Central memory CD4-positive, alpha-beta T cell (primary cell): ENCODE measurements around the gene UBE2J1.

ENCODE experiments used
- DNase-seq: peaks from one replicate; pipeline ENCODE4 v3.0.0; 2022

Gene UBE2J1

GRCh38 chr6:89361171-89361570, 8.6 kb upstream of the UBE2J1 start:
- no peak for DNase-seq

GRCh38 chr6:89360415-89360999, 8.0 kb upstream of the UBE2J1 start:
- DNase-seq, result no peak

GRCh38 chr6:89359561-89359960, 7.0 kb upstream of the UBE2J1 start:
- DNase-seq, result no peak

- peak; percentile 19 for DNase-seq
Measured at GRCh38 chr6:89357390-89357789, 4.9 kb upstream of the UBE2J1 start.

GRCh38 chr6:89356642-89357170, 4.2 kb upstream of the UBE2J1 start:
- no peak for DNase-seq

- no peak for DNase-seq
Measured at GRCh38 chr6:89355511-89356194, 3.1 kb upstream of the UBE2J1 start.

GRCh38 chr6:89353702-89354392, 1.3 kb upstream of the UBE2J1 start:
- DNase-seq, result no peak

- DNase-seq, result no peak
Measured at GRCh38 chr6:89353118-89353556, 615 bp upstream of the UBE2J1 start.

GRCh38 chr6:89351671-89352277, 748 bp downstream of the UBE2J1 start:
- DNase-seq, result peak; percentile 9

GRCh38 chr6:89350281-89350966, 2.1 kb downstream of the UBE2J1 start:
- DNase-seq, result peak; percentile 32

- no peak for DNase-seq
Measured at GRCh38 chr6:89348372-89348771, 4.2 kb downstream of the UBE2J1 start.

GRCh38 chr6:89347825-89348224, 4.7 kb downstream of the UBE2J1 start:
- no peak for DNase-seq

GRCh38 chr6:89346433-89346832, 6.1 kb downstream of the UBE2J1 start:
- DNase-seq, result no peak

- no peak for DNase-seq
Measured at GRCh38 chr6:89339565-89339964, 13.0 kb downstream of the UBE2J1 start.

- DNase-seq, result no peak
Measured at GRCh38 chr6:89335164-89335563, 17.4 kb downstream of the UBE2J1 start.

GRCh38 chr6:89330910-89331309, 21.6 kb downstream of the UBE2J1 start:
- DNase-seq, result no peak

GRCh38 chr6:89328976-89329375, 23.5 kb downstream of the UBE2J1 start:
- DNase-seq, result no peak

- DNase-seq, result no peak
Measured at GRCh38 chr6:89324304-89324703, 28.2 kb downstream of the UBE2J1 start.

GRCh38 chr6:89323511-89323971, 29.0 kb downstream of the UBE2J1 start:
- no peak for DNase-seq

GRCh38 chr6:89321131-89321970, 31.2 kb downstream of the UBE2J1 start:
- DNase-seq, result no peak

GRCh38 chr6:89320012-89320559, 32.4 kb downstream of the UBE2J1 start:
- DNase-seq, result no peak
